SKM-1 (cell line): ENCODE measurements around the gene WDR27.
"Not testable (repeated sequence)": the region's sequence is repeated elsewhere in the genome, so short reads cannot be mapped to it uniquely, and the experiment has no call there.

ENCODE experiments used
- DNase-seq: peaks from one replicate; lab custom pipeline; 2025; ENCODE audit not compliant: unreplicated experiment; lab: John Stamatoyannopoulos, UW

Gene WDR27

DNA sequence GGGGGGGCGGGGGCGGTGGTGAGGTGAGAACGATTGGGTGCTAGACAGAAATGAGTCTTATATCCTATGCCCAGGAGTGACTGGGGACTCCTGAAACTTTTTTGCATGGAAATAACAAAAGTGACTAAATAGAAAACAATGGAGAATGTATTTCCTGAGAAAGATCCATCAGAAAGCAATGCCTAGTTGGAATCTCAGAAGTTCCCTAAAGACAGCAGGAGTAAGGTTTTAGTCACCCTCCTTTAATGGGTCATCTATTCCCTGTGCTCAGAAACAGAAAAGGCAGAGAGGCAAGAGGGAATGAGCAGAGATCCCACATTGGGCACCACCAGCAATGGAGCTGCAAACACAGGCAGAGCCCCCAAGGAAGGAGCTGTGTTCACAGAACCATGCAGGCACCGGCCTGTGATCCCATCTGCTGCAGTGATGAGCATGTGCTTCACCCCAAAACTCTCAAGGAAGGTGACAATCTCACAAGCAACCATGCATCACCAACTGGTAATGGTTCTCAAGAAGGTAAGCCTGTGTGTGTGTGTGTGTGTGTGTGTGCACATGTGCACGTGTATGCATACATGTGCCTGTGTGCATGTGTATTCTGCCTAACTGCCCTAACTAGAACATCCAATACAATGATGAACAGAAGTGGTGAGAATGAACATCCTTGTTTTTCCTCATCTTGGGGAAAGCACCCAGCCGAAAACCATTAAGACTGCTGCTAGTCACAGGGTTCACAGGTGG lies 168.4 kb downstream of the WDR27 start:
- no peak for DNase-seq

DNA sequence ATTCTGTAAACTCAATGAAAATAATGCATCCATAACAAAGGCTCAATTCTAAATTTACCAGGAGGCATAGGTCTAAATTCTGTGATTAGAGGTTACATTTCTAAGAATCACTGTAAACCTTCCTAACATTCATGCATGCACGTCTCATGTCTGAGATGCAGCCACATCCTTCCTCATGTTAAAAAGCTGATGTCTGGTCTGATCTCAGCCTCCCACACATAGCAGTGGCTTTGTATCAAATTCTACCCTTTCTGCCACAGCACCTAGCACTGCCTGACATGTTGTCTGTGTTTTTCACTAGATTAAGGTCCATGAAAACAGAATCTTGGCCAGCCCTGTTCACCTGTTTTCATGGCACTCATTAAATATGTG lies 171.1 kb downstream of the WDR27 start:
- DNase-seq, result no peak

DNA sequence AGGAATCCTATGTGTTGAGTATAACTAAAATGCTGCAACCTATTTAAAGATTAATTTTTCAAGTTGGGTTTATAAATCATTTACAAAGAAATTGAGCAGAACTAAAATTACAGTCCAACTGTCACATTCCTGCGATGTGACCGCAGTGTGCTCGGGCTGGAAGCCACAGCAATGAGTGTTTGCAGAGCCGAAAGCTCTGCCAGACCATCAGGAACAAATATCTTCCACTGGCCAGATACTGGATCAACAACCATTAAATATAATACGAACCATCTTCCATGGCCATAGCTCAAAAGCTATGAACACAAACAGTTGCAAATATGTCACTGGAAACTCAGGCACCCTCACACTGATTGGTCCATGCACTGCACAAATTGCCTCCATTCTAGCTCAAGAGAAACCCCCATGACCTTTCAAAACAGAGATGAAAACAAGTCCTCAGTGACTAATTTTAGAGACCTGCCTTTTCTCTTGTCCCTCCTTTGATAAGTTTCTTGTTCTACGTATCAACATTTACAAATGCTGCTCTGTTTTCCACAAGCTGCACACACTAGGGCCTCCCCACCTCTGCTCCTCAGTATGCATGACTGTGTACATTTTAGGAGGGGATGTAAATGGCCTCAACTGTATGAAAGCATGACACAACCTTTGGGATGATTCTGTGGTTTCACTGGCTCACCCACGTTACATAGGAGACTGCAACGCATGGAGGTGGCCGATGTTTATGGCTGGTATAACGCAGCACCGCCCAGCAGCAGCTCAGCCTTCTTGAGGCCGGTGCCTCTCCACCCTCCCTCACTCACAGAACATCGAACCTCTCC lies 171.7 kb downstream of the WDR27 start:
- DNase-seq, result no peak

DNA sequence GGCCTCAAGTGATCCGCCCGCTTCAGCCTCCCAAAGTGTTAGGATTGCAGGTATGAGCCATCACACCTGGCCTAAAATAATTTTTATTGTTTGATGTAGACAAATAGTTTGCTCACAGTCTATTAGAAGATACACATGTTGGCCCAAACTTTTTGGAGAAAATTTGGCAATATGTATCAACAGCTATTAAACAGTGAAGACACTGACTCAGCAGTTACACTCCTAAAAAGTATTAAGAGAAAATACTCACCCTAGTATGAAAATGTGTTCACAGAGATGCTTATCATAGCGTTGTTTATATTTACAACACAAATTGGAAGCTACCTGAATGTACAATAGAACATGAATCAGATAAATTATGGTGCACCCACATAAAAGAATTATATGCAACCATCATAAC lies 173.1 kb downstream of the WDR27 start:
- DNase-seq, result no peak

DNA sequence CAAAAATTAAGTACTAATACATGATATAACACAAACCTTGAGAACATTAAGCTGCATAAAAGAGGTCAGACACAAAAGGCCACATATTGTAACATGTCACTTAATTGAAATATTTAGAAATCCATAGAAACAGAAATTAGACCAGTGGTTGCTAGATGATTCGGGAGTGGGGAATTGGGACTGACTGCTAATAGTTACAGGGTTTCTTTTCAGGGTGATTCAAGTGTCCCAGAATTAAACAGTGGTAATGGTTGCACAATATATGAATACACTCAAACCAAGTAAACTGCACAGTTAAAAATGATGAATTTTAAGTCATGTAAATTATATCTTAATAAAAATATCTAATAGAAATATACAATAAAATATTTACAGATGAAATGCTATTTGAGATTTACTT lies 174.5 kb downstream of the WDR27 start:
- no peak for DNase-seq

DNA sequence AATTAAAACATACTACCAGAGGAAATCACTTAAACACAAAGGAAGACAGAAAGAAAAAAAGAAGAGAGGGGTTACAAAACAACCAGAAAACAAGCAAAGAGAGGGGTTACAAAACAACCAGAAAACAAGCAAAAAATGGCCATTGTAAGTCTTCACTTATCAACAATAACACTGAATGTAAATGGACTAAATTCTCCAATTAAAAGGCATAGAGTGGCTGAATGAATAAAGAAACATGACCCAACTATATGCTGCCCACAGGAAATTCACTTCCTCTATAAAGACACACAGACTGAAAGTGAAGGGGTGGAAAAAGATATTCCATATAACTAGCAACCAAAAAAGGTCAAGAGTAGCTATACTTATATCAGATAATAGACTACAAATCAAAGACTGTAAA lies 180.0 kb downstream of the WDR27 start:
- no peak for DNase-seq

DNA sequence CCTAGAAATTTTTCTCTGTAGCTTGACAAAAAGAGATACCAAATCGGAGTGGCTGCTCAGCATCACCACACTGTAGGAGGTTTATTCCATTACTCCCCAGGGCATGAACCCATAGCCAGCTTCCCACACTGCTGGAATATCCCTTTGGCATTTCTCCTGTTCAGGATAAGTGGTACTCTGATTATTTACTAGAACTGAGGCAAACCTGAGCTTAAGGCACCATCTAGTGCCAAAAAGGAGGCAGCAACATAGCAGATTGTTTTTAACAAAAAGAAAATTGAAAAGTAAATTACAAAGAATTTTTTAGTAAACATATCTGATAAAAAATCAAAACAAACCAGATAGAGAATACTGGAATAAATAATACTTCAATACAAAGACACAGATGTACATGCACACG lies 181.7 kb downstream of the WDR27 start:
- no peak for DNase-seq

DNA sequence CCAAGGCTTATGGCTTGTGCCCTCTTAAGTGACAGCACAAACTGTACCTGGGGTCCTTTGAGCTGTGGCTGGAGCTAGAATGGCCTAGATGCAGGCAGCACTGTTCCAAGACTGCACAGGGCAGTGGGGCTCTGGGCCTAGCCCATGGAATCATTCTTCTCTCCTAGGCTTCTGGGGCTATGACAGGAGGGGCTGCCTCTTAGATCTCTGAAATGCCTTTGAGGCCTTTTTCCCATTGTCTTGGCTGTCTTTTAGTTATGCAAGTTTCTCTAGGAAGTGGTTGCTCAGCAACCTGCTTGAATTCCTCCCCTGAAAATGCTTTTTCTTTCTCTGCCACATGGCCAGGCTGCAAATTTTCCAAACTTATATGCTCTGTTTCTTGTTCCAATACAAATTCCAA lies 183.4 kb downstream of the WDR27 start:
- DNase-seq, result no peak

DNA sequence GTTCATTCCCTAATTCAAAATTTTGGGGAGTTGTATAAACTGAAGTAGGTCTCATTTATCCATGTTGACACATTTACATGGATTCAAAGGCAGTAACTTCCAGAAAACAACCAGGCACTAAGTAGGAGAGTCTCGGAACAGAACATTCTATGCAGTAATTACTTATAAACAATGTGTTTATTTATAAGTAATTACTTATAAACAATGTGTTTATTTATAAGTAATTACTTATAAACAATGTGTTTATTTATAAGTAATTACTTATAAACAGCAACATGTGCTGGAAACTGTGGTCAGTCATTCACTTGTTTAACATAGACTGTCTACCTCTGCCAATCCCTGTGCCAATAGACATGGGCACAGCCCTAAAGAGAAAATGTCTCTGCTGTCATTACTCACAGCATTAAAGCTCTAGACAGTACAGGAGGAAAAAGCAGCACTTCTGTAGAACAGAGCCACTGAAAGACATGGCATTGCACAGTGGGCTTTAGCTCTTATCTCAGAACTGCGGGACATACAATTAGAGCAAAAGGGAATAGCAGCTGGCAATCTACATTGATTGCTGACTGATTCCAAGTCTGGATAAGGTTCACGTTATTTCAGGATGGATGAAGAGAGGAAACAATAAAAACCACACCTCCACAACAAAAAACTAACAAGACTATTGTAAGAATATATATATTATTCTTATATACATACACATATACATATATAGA lies 188.2 kb downstream of the WDR27 start:
- DNase-seq, result no peak

DNA sequence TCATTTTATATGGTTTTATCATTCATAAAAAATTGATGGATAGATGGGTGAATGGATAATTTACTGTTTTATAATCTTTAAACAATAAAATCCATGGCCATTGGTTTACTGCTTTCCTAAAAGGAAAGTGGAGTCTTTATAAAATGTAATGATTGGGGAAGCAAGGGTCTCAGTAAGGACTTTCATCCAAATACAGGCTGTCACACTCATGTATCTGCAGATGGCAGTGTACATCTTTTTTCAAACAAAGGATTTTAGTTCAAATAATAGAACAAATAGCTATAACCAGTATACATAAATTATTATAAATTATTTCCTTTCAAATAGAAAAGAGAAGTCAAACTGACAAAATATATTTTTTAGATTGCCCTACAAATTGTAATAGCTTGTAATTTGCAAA lies 190.0 kb downstream of the WDR27 start:
- DNase-seq, result not testable (repeated sequence)

DNA sequence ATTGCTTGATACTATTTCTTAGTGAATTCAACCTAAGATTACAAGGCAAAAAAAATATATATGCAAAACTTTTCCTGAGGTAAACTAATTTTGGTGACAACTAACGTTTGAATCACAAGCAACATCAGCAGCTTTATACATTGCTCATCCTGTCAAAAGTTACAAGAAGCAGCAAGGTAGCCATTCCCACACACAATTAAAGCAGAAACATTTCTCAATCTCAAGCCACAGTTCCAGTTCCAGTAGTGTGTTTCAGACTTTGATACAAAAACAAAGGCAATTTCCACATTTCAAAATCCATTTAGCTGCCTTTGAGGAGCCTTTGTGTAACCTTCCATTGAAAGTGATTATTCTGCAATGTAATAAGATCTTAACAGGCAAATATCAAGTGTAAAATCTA lies 191.0 kb downstream of the WDR27 start:
- no peak for DNase-seq

DNA sequence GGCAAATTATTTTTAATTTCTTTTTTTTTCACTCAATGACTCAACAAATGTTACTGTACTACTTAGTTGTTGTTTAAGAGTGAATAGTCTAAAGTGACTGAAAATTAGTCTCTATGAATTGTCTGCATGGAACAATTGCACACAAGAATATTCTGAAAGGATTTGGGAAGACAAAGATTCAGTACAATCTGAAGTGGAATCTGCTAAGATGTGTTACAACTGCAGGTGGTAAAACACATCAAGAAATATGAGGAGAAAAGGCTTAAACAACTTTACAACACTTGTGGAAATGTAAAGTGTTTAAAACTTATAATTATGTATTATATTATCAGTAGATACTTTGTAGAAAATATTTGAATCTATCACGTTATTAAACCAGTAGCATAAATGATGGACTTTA lies 193.4 kb downstream of the WDR27 start:
- DNase-seq, result no peak

DNA sequence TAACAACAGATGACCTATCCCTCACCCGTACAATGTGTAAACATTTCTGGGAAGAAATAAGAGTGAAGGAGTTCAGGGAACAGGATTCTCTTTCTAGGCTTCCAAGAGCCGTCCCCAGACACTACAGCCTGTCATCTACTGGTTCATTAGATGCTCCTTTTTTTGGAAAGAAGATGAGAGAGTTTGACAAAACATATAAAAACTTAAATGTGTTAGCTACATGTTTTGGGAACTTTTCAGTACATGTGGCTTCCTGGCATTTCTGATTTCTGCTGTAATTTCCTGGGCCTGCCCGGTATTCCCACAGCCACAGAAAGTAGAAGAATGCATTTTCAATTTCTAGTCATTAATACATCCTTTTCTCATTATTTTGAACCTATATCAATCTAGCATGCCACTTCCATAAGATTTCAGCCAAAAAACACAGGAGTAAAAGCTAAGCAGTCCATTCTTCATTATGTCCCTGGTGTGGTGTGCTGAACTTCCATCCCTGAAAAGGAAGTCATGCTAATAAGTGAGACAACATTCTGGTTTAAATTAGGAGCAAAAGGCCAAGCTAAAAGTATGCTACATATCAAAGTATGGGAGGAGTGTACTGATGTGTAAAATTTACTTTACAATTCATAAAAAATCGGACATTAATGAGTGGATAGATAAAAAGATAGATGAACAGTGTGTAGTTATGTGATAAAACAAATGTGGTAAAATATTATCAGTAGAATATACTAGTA lies 198.2 kb downstream of the WDR27 start:
- no peak for DNase-seq

DNA sequence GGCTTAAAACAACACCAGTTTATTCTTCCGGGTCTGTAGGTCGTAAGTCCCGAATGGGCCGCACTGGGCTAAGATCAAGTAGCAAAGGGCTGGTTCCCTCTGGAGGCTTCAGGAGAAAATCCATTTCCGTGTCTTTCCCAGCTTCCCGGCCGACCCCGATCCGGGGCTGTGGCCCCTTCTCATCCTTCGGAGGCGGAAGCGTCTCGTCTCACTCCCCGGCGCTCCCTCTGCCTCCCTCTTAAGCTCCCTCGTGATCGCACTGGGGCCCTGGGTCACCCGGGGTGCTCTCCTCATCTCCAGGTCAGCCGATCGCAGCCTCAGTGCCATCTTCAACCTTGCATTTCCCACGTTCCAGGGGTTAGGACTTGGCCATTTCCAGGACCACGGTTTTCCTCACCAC lies 199.4 kb downstream of the WDR27 start:
- DNase-seq, result no peak

DNA sequence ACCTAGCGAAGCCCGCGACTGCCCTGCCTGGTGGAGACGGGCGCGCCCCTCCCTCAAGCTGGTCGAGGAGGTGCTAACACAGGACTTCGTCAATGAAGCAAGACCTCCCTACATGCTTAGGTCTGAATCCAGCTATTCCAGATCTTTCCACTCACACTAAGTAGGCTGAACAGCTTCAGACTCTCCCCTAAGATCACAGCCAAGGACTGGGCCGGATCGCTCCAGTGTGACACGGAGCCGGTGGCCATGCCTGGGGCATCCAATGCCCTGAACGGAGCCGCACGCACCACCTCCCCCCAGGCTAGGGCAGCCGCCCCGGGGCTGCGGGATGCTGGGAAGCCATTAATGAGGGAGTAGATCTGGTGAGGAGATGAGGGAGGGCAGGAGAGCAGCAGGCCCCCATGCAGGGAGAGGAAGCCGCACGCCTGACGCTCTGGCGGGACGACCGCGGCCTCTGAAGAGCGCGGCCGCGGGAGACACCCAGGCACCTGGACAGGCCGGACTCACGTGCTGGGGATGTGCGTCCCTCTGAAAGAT lies 200.0 kb downstream of the WDR27 start:
- DNase-seq, result no peak

DNA sequence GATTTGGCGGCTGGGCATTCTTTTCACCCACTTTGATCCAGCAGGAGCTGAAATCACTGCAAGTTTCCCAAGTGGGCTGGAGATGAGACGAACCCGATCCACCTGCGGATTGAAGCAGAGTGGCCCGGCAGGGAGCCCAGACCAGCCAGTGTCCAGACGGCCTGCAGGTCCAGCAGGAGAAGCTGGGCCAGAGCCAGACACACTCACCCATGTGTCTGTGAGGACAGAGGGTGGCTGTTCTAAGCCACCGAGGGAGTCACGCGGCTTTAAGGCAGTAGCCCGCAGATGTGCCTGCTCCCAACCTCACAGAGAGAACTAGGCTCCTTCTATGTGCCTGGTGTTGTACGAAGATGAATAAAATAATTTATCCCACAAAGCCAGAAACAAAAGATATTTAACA lies 200.7 kb downstream of the WDR27 start:
- DNase-seq, result no peak

DNA sequence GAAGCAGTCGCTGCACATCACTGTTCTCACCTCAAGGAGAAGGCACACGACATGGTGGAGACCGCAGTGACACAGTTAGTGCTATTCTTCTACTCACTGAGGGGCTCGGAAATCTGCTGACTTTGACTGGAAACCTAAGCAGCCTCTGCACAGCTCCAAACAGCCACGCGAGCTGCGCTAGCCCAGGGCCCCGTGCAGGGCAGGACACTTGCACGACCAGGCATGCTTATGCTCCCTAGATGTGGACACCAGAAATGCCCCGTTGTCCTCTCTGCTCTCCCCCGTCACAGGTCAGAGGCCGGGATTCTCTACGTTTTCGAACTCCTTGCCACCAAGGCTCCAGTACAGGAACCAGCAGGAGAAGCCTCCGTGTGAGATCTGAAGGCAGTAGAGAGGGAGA lies 201.1 kb downstream of the WDR27 start:
- DNase-seq, result no peak

DNA sequence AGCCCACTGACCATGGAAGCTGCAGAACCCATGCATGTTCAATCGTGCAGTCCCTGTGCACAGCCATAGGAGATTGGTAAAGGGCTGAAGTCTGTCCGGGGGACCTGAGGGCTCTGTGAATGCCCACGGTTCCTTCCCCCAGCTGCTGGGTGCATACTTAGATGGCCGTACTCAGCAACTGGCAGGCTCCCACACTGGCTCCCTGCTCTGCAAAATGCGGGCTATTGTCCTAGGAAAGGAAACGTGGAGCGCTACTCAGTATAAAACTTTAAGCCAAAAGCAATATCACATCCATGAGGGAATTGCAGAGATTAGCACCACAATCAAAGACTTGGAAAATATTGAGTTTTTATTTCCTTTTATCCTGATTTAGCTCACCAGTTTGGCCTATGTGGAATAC lies 202.0 kb downstream of the WDR27 start:
- DNase-seq, result no peak

DNA sequence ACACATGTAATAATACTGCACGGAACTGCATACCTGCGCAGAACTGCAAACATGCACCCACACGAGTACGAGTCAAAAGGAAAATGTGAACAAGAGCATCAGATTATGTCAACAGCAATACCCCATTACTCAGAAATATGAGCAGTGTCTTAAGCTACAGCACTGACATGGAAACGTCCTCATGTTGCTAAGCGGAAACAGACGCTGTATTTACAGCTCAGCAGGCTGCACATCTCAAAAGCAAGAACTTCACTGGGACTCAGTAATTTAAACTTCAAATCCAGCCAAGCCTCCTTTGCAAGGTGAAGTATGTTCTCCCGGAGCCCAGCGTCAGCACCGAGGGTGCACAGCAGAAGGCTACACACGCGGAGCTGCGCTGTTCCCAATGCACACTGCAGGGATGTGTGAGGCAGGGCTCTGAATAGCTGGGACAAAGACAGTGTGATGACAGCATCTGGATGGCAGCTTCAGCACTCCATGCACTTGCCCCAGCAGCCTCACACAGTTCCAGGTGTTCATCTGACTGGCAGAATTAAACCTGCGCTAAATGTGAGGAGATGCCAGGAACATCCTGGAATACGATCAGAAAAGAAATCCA lies 202.8 kb downstream of the WDR27 start:
- no peak for DNase-seq

DNA sequence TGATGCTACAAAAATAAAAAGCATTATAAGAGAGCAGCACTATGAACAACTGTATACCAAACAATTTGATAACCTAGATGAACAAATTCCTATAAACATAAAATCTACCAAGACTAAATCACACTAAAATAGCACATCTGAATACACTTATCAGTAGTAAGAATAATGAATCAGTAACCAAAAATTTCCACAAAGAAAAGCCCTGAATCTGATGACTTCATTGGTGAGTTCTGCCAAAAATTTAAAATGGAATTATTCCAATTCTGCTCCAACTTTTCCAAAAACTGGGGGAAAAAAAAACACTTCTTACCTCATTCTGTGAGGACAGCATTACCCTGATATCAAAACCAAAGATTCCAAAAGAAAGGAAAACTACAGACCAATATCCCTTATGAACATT lies 206.2 kb downstream of the WDR27 start:
- no peak for DNase-seq

DNA sequence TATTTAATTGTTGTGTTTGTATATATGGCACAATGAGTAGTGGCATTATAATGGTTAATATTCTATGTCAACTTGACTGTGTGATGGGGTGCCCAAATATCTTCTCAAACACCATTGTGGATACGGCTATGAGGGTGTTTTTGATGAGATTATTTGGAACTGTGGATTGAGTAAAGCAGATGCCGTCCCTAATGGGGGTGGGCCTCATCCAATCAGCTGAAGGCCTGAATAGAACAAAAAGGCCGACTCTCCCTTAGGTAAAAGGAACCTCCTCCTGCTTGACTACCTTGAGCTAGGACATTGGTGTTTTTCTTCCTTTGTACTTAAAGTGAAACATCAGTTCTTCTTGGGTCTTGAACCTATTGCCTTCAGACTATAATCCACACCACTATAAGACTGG lies 207.8 kb downstream of the WDR27 start:
- DNase-seq, result no peak
